A549 (cell line): ENCODE data around the gene CLEC2L. TPM values are rescaled to one million over a fixed set of nuclear protein-coding genes. Genes with fewer than 3 reads are reported as not detected.

Source experiments
- ATAC-seq, 2 experiments: fragments of 200-7000 bp in 1 of 2; fragments of >200 bp in 1 of 2; cut with Nextera tagmentation in 1 of 2; cut with Tn5 transposase in 1 of 2; 3 replicates each; pipeline versions ENCODE4 v1.8.0 to v1.9.1; 2018 to 2020; ENCODE audit warnings: mild to moderate bottlenecking in 1 of 2, moderate library complexity in 1 of 2
- CTCF ChIA-PET: fragments of 300-600 bp; sonication (Branson Sonifier 250); formaldehyde crosslinking; extraction: SDS; loops from one replicate; lab custom pipeline; 2021; ENCODE audit warnings: antibody characterized with exemption, inconsistent platforms; lab: Yijun Ruan, JAX
- POLR2A ChIA-PET: fragments of 350-600 bp; formaldehyde crosslinking; extraction: SDS; loops from one replicate; lab custom pipeline; 2021; ENCODE audit warnings: antibody characterized with exemption, inconsistent platforms; lab: Yijun Ruan, JAX
- DNase-seq, 2 experiments: peaks; one replicate each; pipeline versions ENCODE4 v3.0.0 to v3.0.0-alpha.2; 2011 to 2016; ENCODE audit warnings: low read depth in 1 of 2, low spot score in 1 of 2
- FAIRE-seq: peaks from 2 replicates; lab custom pipeline; 2011; peaks lifted over from hg19 to GRCh38; lab: Jason Lieb, UNC
- H3K27ac ChIP-seq, 2 experiments: fragments of >200 bp; sonication (Bioruptor Twin); formaldehyde crosslinking; 3 replicates each; pipeline ENCODE4 v1.5.1; 2016 to 2017
- H3K4me1 ChIP-seq: fragments of >200 bp; sonication (Bioruptor Twin); formaldehyde crosslinking; 3 replicates; pipeline ENCODE4 v1.6.1; 2016
- H3K4me2 ChIP-seq: fragments of >200 bp; sonication (Bioruptor Twin); formaldehyde crosslinking; 3 replicates; pipeline ENCODE4 v1.6.1; 2016
- H3K4me3 ChIP-seq: fragments of >200 bp; sonication (Bioruptor Twin); formaldehyde crosslinking; 3 replicates; pipeline ENCODE4 v1.5.1; 2016
- H3K9me3 ChIP-seq: fragments of >200 bp; sonication (Bioruptor Twin); formaldehyde crosslinking; 3 replicates; pipeline ENCODE4 v1.6.1; 2016
- CBX8 ChIP-seq: fragments of 200-600 bp; sonication (generic); IDR thresholded peaks from 2 replicates; pipeline ENCODE4 v1.6.1; 2016
- CEBPB ChIP-seq, 2 experiments: fragments of >200 bp in 1 of 2; sonication (Bioruptor Twin) in 1 of 2; formaldehyde crosslinking in 1 of 2; IDR thresholded peaks; 2 replicates each; pipeline ENCODE4 v1.6.1; 2012 to 2016
- CHD2 ChIP-seq: fragments of 150-350 bp; IDR thresholded peaks from 2 replicates; pipeline ENCODE4 v1.6.1; 2014; ENCODE audit warnings: low read length; ENCODE audit not compliant: partially characterized antibody
- CHD4 ChIP-seq: fragments of 200-600 bp; sonication (generic); IDR thresholded peaks from 2 replicates; pipeline ENCODE4 v1.6.1; 2016; ENCODE audit warnings: antibody characterized with exemption, mild to moderate bottlenecking, borderline replicate concordance
- E2F6 ChIP-seq: IDR thresholded peaks from 2 replicates; pipeline ENCODE4 v1.6.1; 2012; ENCODE audit warnings: low read depth, borderline replicate concordance
- EHMT2 ChIP-seq: fragments of 200-600 bp; sonication (generic); IDR thresholded peaks from 2 replicates; pipeline ENCODE4 v1.6.1; 2016; ENCODE audit warnings: antibody characterized with exemption, low read depth, mild to moderate bottlenecking, moderate library complexity
- FOSL2 ChIP-seq, 2 experiments: fragments of 450-650 bp in 1 of 2; fragments of >200 bp in 1 of 2; sonication (Bioruptor Twin) in 1 of 2; formaldehyde crosslinking; IDR thresholded peaks; 2 replicates each; pipeline versions ENCODE4 v1.5.0 to v1.6.1; 2016 to 2020; ENCODE audit warnings: mild to moderate bottlenecking in 1 of 2, moderate library complexity in 1 of 2
- FOXS1 ChIP-seq: fragments of 250-450 bp; sonication (Bioruptor Pico); IDR thresholded peaks from 2 replicates; pipeline ENCODE4 v1.5.0; 2020; ENCODE audit warnings: mild to moderate bottlenecking, moderate library complexity
- GATA3 ChIP-seq: IDR thresholded peaks from 2 replicates; pipeline ENCODE4 v1.6.1; 2012; ENCODE audit warnings: borderline replicate concordance
- HES2 ChIP-seq: fragments of >200 bp; sonication (Bioruptor Twin); formaldehyde crosslinking; IDR thresholded peaks from 2 replicates; pipeline ENCODE4 v1.6.1; 2016
- JUN ChIP-seq, 2 experiments: fragments of >200 bp; sonication (Bioruptor Twin); formaldehyde crosslinking; IDR thresholded peaks; 2 replicates in 1 of 2; 3 replicates in 1 of 2; pipeline ENCODE4 v1.6.1; 2016 to 2017
- KDM5A ChIP-seq: fragments of 200-600 bp; sonication (generic); IDR thresholded peaks from 2 replicates; pipeline ENCODE4 v1.6.1; 2016; ENCODE audit warnings: antibody characterized with exemption, mild to moderate bottlenecking
- MAFK ChIP-seq: fragments of 450-650 bp; IDR thresholded peaks from 2 replicates; pipeline ENCODE4 v1.6.1; 2014; ENCODE audit not compliant: partially characterized antibody
- NPAS2 ChIP-seq: fragments of 250-450 bp; sonication (Bioruptor Pico); IDR thresholded peaks from 2 replicates; pipeline ENCODE4 v1.8.0; 2022; ENCODE audit warnings: mild to moderate bottlenecking, moderate library complexity, borderline replicate concordance
- PHF8 ChIP-seq: fragments of 200-600 bp; sonication (generic); IDR thresholded peaks from 2 replicates; pipeline ENCODE4 v1.6.1; 2016; ENCODE audit warnings: low read depth, mild to moderate bottlenecking, antibody characterized with exemption, moderate library complexity, borderline replicate concordance
- RARB ChIP-seq: fragments of 250-450 bp; sonication (Bioruptor Pico); IDR thresholded peaks from 2 replicates; pipeline ENCODE4 v1.8.0; 2021; ENCODE audit warnings: mild to moderate bottlenecking, moderate library complexity
- RCOR1 ChIP-seq: fragments of 150-350 bp; IDR thresholded peaks from 2 replicates; pipeline ENCODE4 v1.6.1; 2014; ENCODE audit warnings: antibody characterized with exemption, low read length, low read depth
- RFX5 ChIP-seq: fragments of 450-650 bp; IDR thresholded peaks from 2 replicates; pipeline ENCODE4 v1.7.1; 2014; ENCODE audit warnings: antibody characterized with exemption, mild to moderate bottlenecking, moderate library complexity
- RNF2 ChIP-seq: fragments of 200-600 bp; sonication (generic); IDR thresholded peaks from 2 replicates; pipeline ENCODE4 v1.6.1; 2016; ENCODE audit warnings: low read depth, mild to moderate bottlenecking, antibody characterized with exemption, moderate library complexity, borderline replicate concordance
- SMC3 ChIP-seq: fragments of >200 bp; sonication (Bioruptor Twin); formaldehyde crosslinking; IDR thresholded peaks from 3 replicates; pipeline ENCODE4 v1.6.1; 2018; ENCODE audit warnings: inconsistent platforms
- TFCP2L1 ChIP-seq: fragments of 250-450 bp; sonication (Bioruptor Pico); IDR thresholded peaks from 2 replicates; pipeline ENCODE4 v1.5.0; 2021; ENCODE audit warnings: mild to moderate bottlenecking
- WGBS: methylation state at CpG from one replicate; pipeline ENCODE4 v1.1.6; 2017; ENCODE audit errors: missing lambda C conversion rate; 5-methylcytosine and 5-hydroxymethylcytosine counted together
- polyA plus RNA-seq, 4 experiments: library from polyadenylated mRNA; depleted of rRNA in 3 of 4; stranded (reverse); fragments of >200 nt; fragmentation: RNase III in 1 of 4; extraction: RNeasy Plus Mini Kit Qiagen cat#74134 plus additional on column Dnase treatment in 1 of 4; gene quantifications; 2 replicates in 3 of 4; 3 replicates in 1 of 4; pipeline ENCODE4 v1.2.3, GENCODE V29; 2011 to 2017
- TF ChIP-seq, protein P1 (sequence below): IDR thresholded peaks from 2 replicates; pipeline ENCODE4 v1.6.1; 2012
- TF ChIP-seq, protein P2 (sequence below): IDR thresholded peaks from 2 replicates; pipeline ENCODE4 v1.6.1; 2012
- TF ChIP-seq, protein P3 (sequence below): fragments of 450-650 bp; IDR thresholded peaks from 2 replicates; pipeline ENCODE4 v1.6.1; 2014; ENCODE audit warnings: antibody characterized with exemption
- TF ChIP-seq, protein P4 (sequence below): fragments of 200-600 bp; sonication (generic); IDR thresholded peaks from 2 replicates; pipeline ENCODE4 v1.6.1; 2016; ENCODE audit warnings: antibody characterized with exemption, mild to moderate bottlenecking, moderate library complexity

Gene CLEC2L
- polyA plus RNA-seq, 2 of the 4 experiments (the other 2 are of a cell fraction) = 0.28 TPM; not detected in 1

GRCh38 chr7:139476891-139477290, 46.6 kb upstream of the CLEC2L start:
- ChIA-PET CTCF (interaction anchor here (0.6 to 1.6 kb wide), 2 partner anchors 12 to 23 kb away, joined by 4 read pairs; no protein-coding TSS in a partner anchor), POLR2A (no interaction called here)
- H3K4me1 ChIP-seq = peaks cover 15% of the 10 kb centered on the region
- no peak for DNase-seq
- H3K4me3 ChIP-seq = no peak overlapping the region
- 78% methylated on average over 6 of the region's 6 CpGs for WGBS
- FAIRE-seq = no peak
- ATAC-seq = no peak
- H3K4me2 ChIP-seq = no peak overlapping the region
- no peak overlapping the region for H3K27ac ChIP-seq
- TF ChIP-seq CEBPB (IDR thresholded peaks at IDR 0.05) (no peak), CBX8 (no peak), FOXS1 (no peak), RCOR1 (no peak), CHD2 (no peak), HES2 (no peak), KDM5A (no peak)
- TF ChIP-seq, protein P1, sequence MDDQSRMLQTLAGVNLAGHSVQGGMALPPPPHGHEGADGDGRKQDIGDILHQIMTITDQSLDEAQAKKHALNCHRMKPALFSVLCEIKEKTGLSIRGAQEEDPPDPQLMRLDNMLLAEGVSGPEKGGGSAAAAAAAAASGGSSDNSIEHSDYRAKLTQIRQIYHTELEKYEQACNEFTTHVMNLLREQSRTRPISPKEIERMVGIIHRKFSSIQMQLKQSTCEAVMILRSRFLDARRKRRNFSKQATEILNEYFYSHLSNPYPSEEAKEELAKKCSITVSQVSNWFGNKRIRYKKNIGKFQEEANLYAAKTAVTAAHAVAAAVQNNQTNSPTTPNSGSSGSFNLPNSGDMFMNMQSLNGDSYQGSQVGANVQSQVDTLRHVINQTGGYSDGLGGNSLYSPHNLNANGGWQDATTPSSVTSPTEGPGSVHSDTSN = no peak
- TF ChIP-seq, all 56 proteins: peak for 0
- H3K9me3 ChIP-seq = peaks cover 11% of the 10 kb centered on the region

GRCh38 chr7:139479620-139480019, 43.9 kb upstream of the CLEC2L start:
- H3K4me1 ChIP-seq = peaks cover 8% of the 10 kb centered on the region; the same call in 1 of the 3 replicates
- H3K9me3 ChIP-seq = no peaks in the 10 kb centered on the region
- no peak for TF ChIP-seq RARB (CRISPR knock-in tag)
- TF ChIP-seq JUN (IDR thresholded peaks at IDR 0.05) = no peak
- TF ChIP-seq GATA3 = no peak
- TF ChIP-seq, protein P2, sequence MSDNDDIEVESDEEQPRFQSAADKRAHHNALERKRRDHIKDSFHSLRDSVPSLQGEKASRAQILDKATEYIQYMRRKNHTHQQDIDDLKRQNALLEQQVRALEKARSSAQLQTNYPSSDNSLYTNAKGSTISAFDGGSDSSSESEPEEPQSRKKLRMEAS = no peak
- no peak for TF ChIP-seq RNF2
- 57% methylated on average over 4 of the region's 4 CpGs for WGBS
- no peak for ATAC-seq
- CTCF ChIA-PET = interaction anchor here (1.1 to 4.4 kb wide), 4 partner anchors 10 to 45 kb away, joined by 3 to 19 read pairs (median 6); no protein-coding TSS in a partner anchor
- H3K27ac ChIP-seq = no peak overlapping the region
- no peak for DNase-seq
- no peak overlapping the region for H3K4me3 ChIP-seq
- FAIRE-seq = no peak
- H3K4me2 ChIP-seq = no peak overlapping the region
- POLR2A ChIA-PET = no interaction called here

DNA sequence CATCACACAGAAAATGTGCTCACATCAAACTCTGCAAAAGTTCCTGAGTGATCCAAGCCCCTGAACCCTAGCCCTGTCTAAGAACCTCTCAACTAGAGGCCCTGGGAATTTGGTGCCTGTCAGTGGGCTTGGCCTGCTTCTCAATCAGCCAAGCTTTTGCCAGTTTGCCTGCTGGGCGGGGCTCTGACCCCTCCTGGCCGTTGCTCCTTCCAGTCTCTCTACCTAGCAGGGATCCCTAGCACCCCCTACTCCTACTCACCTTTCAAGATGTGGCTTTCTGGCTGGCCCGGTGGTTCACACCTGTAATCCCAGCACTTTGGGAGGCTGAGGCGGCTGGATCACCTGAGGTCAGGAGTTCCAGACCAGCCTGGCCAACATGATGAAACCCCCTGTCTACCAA, 42.1 kb upstream of the CLEC2L start:
- TF ChIP-seq EHMT2 (no peak), CBX8 (no peak), RFX5 (no peak), FOSL2 (IDR thresholded peaks at IDR 0.05) (no peak), FOSL2 (CRISPR knock-in tag; IDR thresholded peaks at IDR 0.05) (no peak), MAFK (no peak), SMC3 (no peak), CHD4 (no peak), TFCP2L1 (CRISPR knock-in tag) (no peak), PHF8 (no peak), E2F6 (no peak), NPAS2 (no peak)
- TF ChIP-seq, protein P3, sequence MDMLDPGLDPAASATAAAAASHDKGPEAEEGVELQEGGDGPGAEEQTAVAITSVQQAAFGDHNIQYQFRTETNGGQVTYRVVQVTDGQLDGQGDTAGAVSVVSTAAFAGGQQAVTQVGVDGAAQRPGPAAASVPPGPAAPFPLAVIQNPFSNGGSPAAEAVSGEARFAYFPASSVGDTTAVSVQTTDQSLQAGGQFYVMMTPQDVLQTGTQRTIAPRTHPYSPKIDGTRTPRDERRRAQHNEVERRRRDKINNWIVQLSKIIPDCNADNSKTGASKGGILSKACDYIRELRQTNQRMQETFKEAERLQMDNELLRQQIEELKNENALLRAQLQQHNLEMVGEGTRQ = no peak
- TF ChIP-seq, protein P4, sequence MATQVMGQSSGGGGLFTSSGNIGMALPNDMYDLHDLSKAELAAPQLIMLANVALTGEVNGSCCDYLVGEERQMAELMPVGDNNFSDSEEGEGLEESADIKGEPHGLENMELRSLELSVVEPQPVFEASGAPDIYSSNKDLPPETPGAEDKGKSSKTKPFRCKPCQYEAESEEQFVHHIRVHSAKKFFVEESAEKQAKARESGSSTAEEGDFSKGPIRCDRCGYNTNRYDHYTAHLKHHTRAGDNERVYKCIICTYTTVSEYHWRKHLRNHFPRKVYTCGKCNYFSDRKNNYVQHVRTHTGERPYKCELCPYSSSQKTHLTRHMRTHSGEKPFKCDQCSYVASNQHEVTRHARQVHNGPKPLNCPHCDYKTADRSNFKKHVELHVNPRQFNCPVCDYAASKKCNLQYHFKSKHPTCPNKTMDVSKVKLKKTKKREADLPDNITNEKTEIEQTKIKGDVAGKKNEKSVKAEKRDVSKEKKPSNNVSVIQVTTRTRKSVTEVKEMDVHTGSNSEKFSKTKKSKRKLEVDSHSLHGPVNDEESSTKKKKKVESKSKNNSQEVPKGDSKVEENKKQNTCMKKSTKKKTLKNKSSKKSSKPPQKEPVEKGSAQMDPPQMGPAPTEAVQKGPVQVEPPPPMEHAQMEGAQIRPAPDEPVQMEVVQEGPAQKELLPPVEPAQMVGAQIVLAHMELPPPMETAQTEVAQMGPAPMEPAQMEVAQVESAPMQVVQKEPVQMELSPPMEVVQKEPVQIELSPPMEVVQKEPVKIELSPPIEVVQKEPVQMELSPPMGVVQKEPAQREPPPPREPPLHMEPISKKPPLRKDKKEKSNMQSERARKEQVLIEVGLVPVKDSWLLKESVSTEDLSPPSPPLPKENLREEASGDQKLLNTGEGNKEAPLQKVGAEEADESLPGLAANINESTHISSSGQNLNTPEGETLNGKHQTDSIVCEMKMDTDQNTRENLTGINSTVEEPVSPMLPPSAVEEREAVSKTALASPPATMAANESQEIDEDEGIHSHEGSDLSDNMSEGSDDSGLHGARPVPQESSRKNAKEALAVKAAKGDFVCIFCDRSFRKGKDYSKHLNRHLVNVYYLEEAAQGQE = no peak
- CTCF ChIA-PET = interaction anchor here (0.5 to 4.4 kb wide), 3 partner anchors 9 to 120 kb away, joined by 4 to 19 read pairs (median 5); no protein-coding TSS in a partner anchor
- H3K4me2 ChIP-seq = no peak overlapping the region
- WGBS = 100% methylated on average over 4 of the region's 4 CpGs
- DNase-seq = no peak
- H3K27ac ChIP-seq = no peak overlapping the region
- no peak for ATAC-seq
- H3K4me3 ChIP-seq = no peak overlapping the region
- peaks cover 8% of the 10 kb centered on the region; the same call in 1 of the 3 replicates for H3K4me1 ChIP-seq
- H3K9me3 ChIP-seq = no peaks in the 10 kb centered on the region
- POLR2A ChIA-PET = no interaction called here
- FAIRE-seq = no peak
